SJCRH30 (cell line): ENCODE data around the gene MLST8. TPM values are rescaled to one million over a fixed set of nuclear protein-coding genes. Genes with fewer than 3 reads are reported as not detected.

ENCODE experiments used
- total RNA-seq: library from RNA; depleted of rRNA; stranded (reverse); fragments of >200 nt; shearing (Covaris generic); gene quantifications from 2 replicates; pipeline ENCODE4 v1.2.3, GENCODE V29; 2014; rRNA removed

The MLST8 gene
- total RNA-seq, 1 experiment from 2014 or later = 32.8 TPM

Other genes with a start within 250 kb of the MLST8 start
- 157 and 169 TPM in 2 replicates for gene NDUFB10, start 245.9 kb upstream of the MLST8 start, total RNA-seq
- 4,297 and 4,417 TPM in 2 replicates for gene RPS2, start 240.6 kb upstream of the MLST8 start, total RNA-seq
- gene RNF151, start 238.6 kb upstream of the MLST8 start, total RNA-seq = not detected in 2 replicates
- gene TBL3, start 233.4 kb upstream of the MLST8 start, total RNA-seq = 30.6 and 31.8 TPM in 2 replicates
- 0.43 TPM in 1 of 2 replicates, not detected in the other for gene NOXO1, start 224.0 kb upstream of the MLST8 start, total RNA-seq
- 20.6 and 32.2 TPM in 2 replicates for gene GFER, start 221.3 kb upstream of the MLST8 start, total RNA-seq
- 0.73 and 0.81 TPM in 2 replicates for gene SYNGR3, start 215.5 kb upstream of the MLST8 start, total RNA-seq
- 22.9 and 25.6 TPM in 2 replicates for gene ZNF598, start 195.6 kb upstream of the MLST8 start, total RNA-seq
- gene NPW, start 185.7 kb upstream of the MLST8 start, total RNA-seq = 1.6 TPM in 2 replicates
- gene NHERF2, start 178.6 kb upstream of the MLST8 start, total RNA-seq = 6.4 and 8.0 TPM in 2 replicates
- gene NTHL1, start 157.6 kb upstream of the MLST8 start, total RNA-seq = 16.6 and 17.5 TPM in 2 replicates
- gene TSC2, start 157.5 kb upstream of the MLST8 start, total RNA-seq = 32.0 and 37.1 TPM in 2 replicates
- 47.1 and 51.9 TPM in 2 replicates for gene PKD1, start 69.6 kb upstream of the MLST8 start, total RNA-seq
- 1.0 and 1.4 TPM in 2 replicates for gene RAB26, start 56.8 kb upstream of the MLST8 start, total RNA-seq
- gene TRAF7, start 49.7 kb upstream of the MLST8 start, total RNA-seq = 34.5 and 35.9 TPM in 2 replicates
- 0.13 and 0.24 TPM in 2 replicates for gene CASKIN1, start 8.8 kb upstream of the MLST8 start, total RNA-seq
- 3.6 and 4.1 TPM in 2 replicates for gene BRICD5, start 5.4 kb downstream of the MLST8 start, total RNA-seq
- 13.1 and 14.2 TPM in 2 replicates for gene PGP, start 9.4 kb downstream of the MLST8 start, total RNA-seq
- 18.6 and 19.6 TPM in 2 replicates for gene E4F1, start 18.1 kb downstream of the MLST8 start, total RNA-seq
- 0.96 and 1.7 TPM in 2 replicates for gene DNASE1L2, start 31.0 kb downstream of the MLST8 start, total RNA-seq
- 25.0 and 27.0 TPM in 2 replicates for gene ECI1, start 46.1 kb downstream of the MLST8 start, total RNA-seq
- gene RNPS1, start 62.7 kb downstream of the MLST8 start, total RNA-seq = 308 and 310 TPM in 2 replicates
- gene ABCA3, start 135.3 kb downstream of the MLST8 start, total RNA-seq = 0.10 TPM in 2 replicates
- 52.8 and 54.8 TPM in 2 replicates for gene CCNF, start 224.0 kb downstream of the MLST8 start, total RNA-seq